Large intestine (tissue), 3 donors: ENCODE measurements around the gene STK4. TPM values are rescaled to one million over a fixed set of nuclear protein-coding genes. Genes with fewer than 3 reads are reported as not detected.
A peak's percentile ranks its signal among the peaks of the same experiment; 100 is the strongest.

Source experiments
- DNase-seq, 2 donors: peaks; one replicate each; pipeline versions ENCODE4 v3.0.0 to v3.0.0-alpha.2; 2013
- H3K27ac ChIP-seq: one replicate; pipeline ENCODE4 v1.5.1; 2013; ENCODE audit warnings: low read length
- H3K27me3 ChIP-seq: 2 replicates; pipeline ENCODE4 v1.6.1; 2013; ENCODE audit warnings: low read length; ENCODE audit not compliant: control insufficient read depth, insufficient read depth
- H3K36me3 ChIP-seq: 2 replicates; pipeline ENCODE4 v1.6.1; 2013; ENCODE audit warnings: low read length; ENCODE audit not compliant: control insufficient read depth, insufficient read depth
- H3K4me1 ChIP-seq: one replicate; pipeline ENCODE4 v1.6.1; 2013; ENCODE audit warnings: low read length; ENCODE audit not compliant: control insufficient read depth, insufficient read depth
- H3K4me3 ChIP-seq: one replicate; pipeline ENCODE4 v1.5.1; 2013; ENCODE audit warnings: low read length
- H3K9me3 ChIP-seq: one replicate; pipeline ENCODE4 v1.6.1; 2013; ENCODE audit warnings: mild to moderate bottlenecking, low read depth, low read length, moderate library complexity; ENCODE audit not compliant: control insufficient read depth
- WGBS: methylation state at CpG from one replicate; pipeline ENCODE4 v1.1.5; 2013; ENCODE audit warnings: low lambda C conversion rate; ENCODE audit not compliant: insufficient coverage; 5-methylcytosine and 5-hydroxymethylcytosine counted together
- polyA plus RNA-seq: library from polyadenylated mRNA; unstranded; fragments of 120-200 nt; gene quantifications from one replicate; pipeline ENCODE4 v1.2.1, GENCODE V29; 2013

Gene STK4
- polyA plus RNA-seq, 1 donor: 15.8 TPM

- peaks cover 40% of the 10 kb centered on the region for H3K27me3 ChIP-seq
- no CpG with 5 or more reads among the region's 11 CpGs for WGBS
Measured at GRCh38 chr20:45094864-45095574, 128.7 kb downstream of the STK4 start.

GRCh38 chr20:45095805-45096238 lies 129.5 kb downstream of the STK4 start:
- H3K27ac ChIP-seq: no peak overlapping the region
- no peaks in the 10 kb centered on the region for H3K4me1 ChIP-seq
- no peaks in the 10 kb centered on the region for H3K36me3 ChIP-seq
- DNase-seq: no peak
- H3K27me3 ChIP-seq: peaks cover 48% of the 10 kb centered on the region
- no CpG with 5 or more reads among the region's 7 CpGs for WGBS
- H3K9me3 ChIP-seq: peaks cover 8% of the 10 kb centered on the region
- no peak overlapping the region for H3K4me3 ChIP-seq

More at GRCh38 chr20:45094864-45095574, 128.7 kb downstream of the STK4 start:
- H3K27ac ChIP-seq: no peak overlapping the region
- no peaks in the 10 kb centered on the region for H3K36me3 ChIP-seq
- H3K4me3 ChIP-seq: no peak overlapping the region
- H3K9me3 ChIP-seq: peaks cover 7% of the 10 kb centered on the region
- no peaks in the 10 kb centered on the region for H3K4me1 ChIP-seq
- DNase-seq: no peak

- no peak overlapping the region for H3K27ac ChIP-seq
- no peak overlapping the region for H3K4me3 ChIP-seq
- no peak for DNase-seq
- no peaks in the 10 kb centered on the region for H3K36me3 ChIP-seq
- H3K9me3 ChIP-seq: peaks cover 10% of the 10 kb centered on the region
- H3K4me1 ChIP-seq: peaks cover 2% of the 10 kb centered on the region
- H3K27me3 ChIP-seq: peaks cover 58% of the 10 kb centered on the region
- no CpG with 5 or more reads among the region's 9 CpGs for WGBS
Measured at GRCh38 chr20:45096781-45097180, 130.5 kb downstream of the STK4 start.

- H3K27me3 ChIP-seq: peaks cover 58% of the 10 kb centered on the region
- H3K4me1 ChIP-seq: peaks cover 2% of the 10 kb centered on the region
- peaks cover 10% of the 10 kb centered on the region for H3K9me3 ChIP-seq
- H3K4me3 ChIP-seq: peak overlapping the region; percentile 21
- H3K27ac ChIP-seq: no peak overlapping the region
- peak; percentile 72 to 77 for DNase-seq
- no CpG with 5 or more reads among the region's 56 CpGs for WGBS
- no peaks in the 10 kb centered on the region for H3K36me3 ChIP-seq
Measured at GRCh38 chr20:45097485-45098102, 131.3 kb downstream of the STK4 start.

- H3K27ac ChIP-seq: no peak overlapping the region
- no peaks in the 10 kb centered on the region for H3K36me3 ChIP-seq
- no CpG with 5 or more reads among the region's 91 CpGs for WGBS
- H3K4me3 ChIP-seq: peak overlapping the region; percentile 21
- H3K4me1 ChIP-seq: peaks cover 2% of the 10 kb centered on the region
- peaks cover 62% of the 10 kb centered on the region for H3K27me3 ChIP-seq
- peaks cover 10% of the 10 kb centered on the region for H3K9me3 ChIP-seq
- peak; percentile 33 to 73 for DNase-seq
Measured at GRCh38 chr20:45098103-45098773, 131.9 kb downstream of the STK4 start.

- DNase-seq: peak in 1 of 2 donors; percentile 32
- Histone ChIP-seq H3K27ac (no peak within 1 kb of the TSS), H3K27me3 (peaks cover 72% of the 10 kb centered on the region), H3K4me1 (peaks cover 2% of the 10 kb centered on the region), H3K36me3 (no peaks in the 10 kb centered on the region), H3K9me3 (peaks cover 10% of the 10 kb centered on the region), H3K4me3 (no peak within 1 kb of the TSS)
- 11% methylated on average over 1 of the region's 38 CpGs for WGBS
Measured at GRCh38 chr20:45100563-45101245, 134.4 kb downstream of the STK4 start, which contains the start of gene KCNS1. Gene KCNS1 (minus strand): TSS chr20:45101127. CDS start chr20:45099236, 1,891 bp downstream.

GRCh38 chr20:45101333-45101850 lies 135.1 kb downstream of the STK4 start:
- Histone ChIP-seq H3K27me3 (peaks cover 68% of the 10 kb centered on the region), H3K4me3 (no peak overlapping the region)
- WGBS: no CpG with 5 or more reads among the region's 6 CpGs

GRCh38 chr20:45103072-45103471 lies 136.8 kb downstream of the STK4 start:
- H3K36me3 ChIP-seq: no peaks in the 10 kb centered on the region
- H3K27me3 ChIP-seq: peaks cover 51% of the 10 kb centered on the region
- 93% methylated on average over 2 of the region's 2 CpGs for WGBS

More at GRCh38 chr20:45101333-45101850, 135.1 kb downstream of the STK4 start:
- Histone ChIP-seq H3K36me3 (no peaks in the 10 kb centered on the region), H3K9me3 (peaks cover 10% of the 10 kb centered on the region), H3K4me1 (peaks cover 2% of the 10 kb centered on the region), H3K27ac (no peak overlapping the region)
- DNase-seq: no peak

GRCh38 chr20:45104786-45105185 lies 138.5 kb downstream of the STK4 start:
- Histone ChIP-seq H3K4me1 (peaks cover 3% of the 10 kb centered on the region), H3K27ac (no peak overlapping the region), H3K9me3 (peaks cover 3% of the 10 kb centered on the region), H3K4me3 (no peak overlapping the region), H3K36me3 (no peaks in the 10 kb centered on the region), H3K27me3 (peaks cover 36% of the 10 kb centered on the region)
- no peak for DNase-seq
- WGBS: no CpG with 5 or more reads among the region's 5 CpGs

More at GRCh38 chr20:45103072-45103471, 136.8 kb downstream of the STK4 start:
- peaks cover 2% of the 10 kb centered on the region for H3K4me1 ChIP-seq
- H3K4me3 ChIP-seq: no peak overlapping the region
- H3K9me3 ChIP-seq: peaks cover 5% of the 10 kb centered on the region
- no peak for DNase-seq
- H3K27ac ChIP-seq: no peak overlapping the region

GRCh38 chr20:45105317-45105716 lies 139.0 kb downstream of the STK4 start:
- Histone ChIP-seq H3K36me3 (no peaks in the 10 kb centered on the region), H3K27ac (no peak overlapping the region), H3K4me1 (peaks cover 7% of the 10 kb centered on the region), H3K9me3 (peaks cover 3% of the 10 kb centered on the region), H3K4me3 (no peak overlapping the region), H3K27me3 (peaks cover 30% of the 10 kb centered on the region)
- no CpG with 5 or more reads among the region's 2 CpGs for WGBS
- DNase-seq: no peak
